Adrenal gland (tissue), 12 donors: ENCODE measurements around the gene MAPK11. TPM values are rescaled to one million over a fixed set of nuclear protein-coding genes. Genes with fewer than 3 reads are reported as not detected.

ENCODE experiments used
- DNase-seq, 7 donors: peaks; one replicate each; pipeline ENCODE4 v3.0.0-alpha.2; 2019 to 2020
- H3K27ac ChIP-seq, 5 donors: fragments of 200-600 bp; sonication (generic) in 4 of 5; 1 replicate in 3 of 5; 2 replicates in 2 of 5; pipeline versions ENCODE4 v1.5.1 to v1.8.0; 2016 to 2020; ENCODE audit warnings: mild to moderate bottlenecking in 1 of 5
- H3K27me3 ChIP-seq: fragments of 200-600 bp; 2 replicates; pipeline ENCODE4 v1.8.0; 2021
- H3K36me3 ChIP-seq, 2 donors: fragments of 200-600 bp; replicated peaks in 1 of 2; 1 replicate in 1 of 2; 2 replicates in 1 of 2; pipeline versions ENCODE4 v1.5.1 to v1.8.0; 2018 to 2022
- H3K4me1 ChIP-seq, 2 donors: fragments of 200-600 bp; replicated peaks in 1 of 2; 1 replicate in 1 of 2; 2 replicates in 1 of 2; pipeline versions ENCODE4 v1.5.1 to v1.8.0; 2018 to 2021
- H3K4me3 ChIP-seq, 4 donors: fragments of 200-600 bp; sonication (generic) in 3 of 4; one replicate each; pipeline ENCODE4 v1.5.1; 2016 to 2018
- H3K9me3 ChIP-seq, 3 donors: fragments of 200-600 bp; sonication (generic) in 1 of 3; replicated peaks in 1 of 3; 1 replicate in 2 of 3; 2 replicates in 1 of 3; pipeline versions ENCODE4 v1.5.1 to v1.8.0; 2016 to 2021
- CTCF ChIP-seq, 6 experiments: fragments of 450-650 bp in 4 of 6; fragments of 200-600 bp in 2 of 6; sonication (generic) in 1 of 6; IDR thresholded peaks; 1 replicate in 5 of 6; 2 replicates in 1 of 6; pipeline versions ENCODE4 v1.5.1 to v1.8.0; 2016 to 2021; ENCODE audit warnings: antibody characterized with exemption in 6 of 6, mild to moderate bottlenecking in 2 of 6, moderate library complexity in 1 of 6
- POLR2A ChIP-seq, 2 donors: fragments of 450-650 bp; IDR thresholded peaks; one replicate each; pipeline ENCODE4 v1.6.1; 2017; ENCODE audit warnings: antibody characterized with exemption in 2 of 2, mild to moderate bottlenecking in 2 of 2, moderate library complexity in 1 of 2
- WGBS, 4 donors: extraction: QIAGEN DNeasy Blood & Tissue Kit in 2 of 4; methylation state at CpG; one replicate each; pipeline versions ENCODE4 v1.1.5 to v1.1.7; 2013 to 2017; 5-methylcytosine and 5-hydroxymethylcytosine counted together
- intact Hi-C, 2 donors: fragments of 100-400 bp; cut with DNase I; formaldehyde crosslinking; loops; one replicate each; pipeline versions ENCODE4 v1.14.1 to v1.15.0; 2022 to 2023
- polyA plus RNA-seq, 3 donors: library from polyadenylated mRNA; stranded (reverse); fragments of 200-250 nt in 2 of 3; fragments of 350-450 nt in 1 of 3; fragmentation: Illumina TruSeq in 1 of 3; extraction: RNeasy Lipid Tissue Mini Kit (QIAGEN cat#74804) in 1 of 3; gene quantifications; one replicate each; pipeline ENCODE4 v1.2.3, GENCODE V29; 2013 to 2014
- total RNA-seq, 9 donors: library from RNA; depleted of rRNA in 4 of 9; stranded (reverse); fragments of >200 nt in 4 of 9; fragments of 120-200 nt in 1 of 9; fragmentation: NEBNext Ultra II Directional in 1 of 9; extraction: Animal tissue kit (Norgen Biotek cat#: 25700) in 1 of 9; gene quantifications; one replicate each; pipeline versions ENCODE4 v1.1.0 to v1.2.4, GENCODE V29; 2013 to 2023
- donor health status: healthy with polysubstance abuse.
- donor health status: Bipolar disorder and iron deficiency.
- donor health status: DM: yes; HTN: yes; CAD: no.
- donor health status: DM: no; HTN: no; CAD: no.
- donor health status: DM: no; HTN: no; CAD: no.
- donor health status: DM: yes; HTN: yes; CAD: no.

The MAPK11 gene
- total and polyA plus RNA-seq, 12 donors = 2.0 to 29.5 (median 6.7) TPM

GRCh38 chr22:50242406-50242949, 27.7 kb downstream of the MAPK11 start:
- 61 to 67% (median 65%) methylated on average over 13 to 14 of the region's 14 CpGs for WGBS, 4 donors
- no peaks in the 10 kb centered on the region for H3K27me3 ChIP-seq
- no peak for DNase-seq
- H3K36me3 ChIP-seq = peaks cover 0 to 20% of the 10 kb centered on the region in 2 donors
- TF ChIP-seq CTCF (IDR thresholded peaks at IDR 0.05) (no peak), POLR2A (IDR thresholded peaks at IDR 0.05) (no peak)
- H3K4me3 ChIP-seq = peak overlapping the region in 1 of 4 donors; percentile 24
- H3K4me1 ChIP-seq = peaks cover 35 to 44% of the 10 kb centered on the region in 2 donors
- H3K27ac ChIP-seq = no peak overlapping the region
- intact Hi-C loops = no loop called here
- no peaks in the 10 kb centered on the region for H3K9me3 ChIP-seq

- Histone ChIP-seq H3K4me1 (peaks cover 23 to 30% of the 10 kb centered on the region in 2 donors), H3K4me3 (no peak overlapping the region), H3K27me3 (no peaks in the 10 kb centered on the region), H3K27ac (no peak overlapping the region), H3K36me3 (peaks cover 0 to 16% of the 10 kb centered on the region in 2 donors), H3K9me3 (no peaks in the 10 kb centered on the region)
- WGBS, 4 donors = 77 to 85% (median 84%) methylated on average over 7 to 9 of the region's 9 CpGs
- TF ChIP-seq POLR2A (IDR thresholded peaks at IDR 0.05) (no peak), CTCF (IDR thresholded peaks at IDR 0.05) (no peak)
- DNase-seq = no peak
- intact Hi-C loops = no loop called here
Observed at GRCh38 chr22:50238755-50239154, 31.4 kb downstream of the MAPK11 start.

- TF ChIP-seq CTCF (IDR thresholded peaks at IDR 0.05) = peak in 2 of 6 experiments; percentile 13 to 29
- TF ChIP-seq POLR2A (IDR thresholded peaks at IDR 0.05) = no peak
- no peak overlapping the region for H3K4me3 ChIP-seq
- H3K9me3 ChIP-seq = no peaks in the 10 kb centered on the region
- H3K4me1 ChIP-seq = peaks cover 8 to 11% of the 10 kb centered on the region in 2 donors
- peaks cover 0 to 29% of the 10 kb centered on the region in 2 donors for H3K36me3 ChIP-seq
- no peak overlapping the region for H3K27ac ChIP-seq
- DNase-seq = no peak
- 69 to 91% (median 77%) methylated on average over 5 to 11 of the region's 11 CpGs for WGBS, 4 donors
- intact Hi-C loops = no loop called here
- H3K27me3 ChIP-seq = no peaks in the 10 kb centered on the region
Observed at GRCh38 chr22:50236731-50237409, 33.3 kb downstream of the MAPK11 start.

- WGBS, 4 donors = 90 to 96% (median 91%) methylated on average over 7 to 18 of the region's 18 CpGs
- Histone ChIP-seq H3K27ac (no peak overlapping the region), H3K4me1 (no peaks in the 10 kb centered on the region), H3K9me3 (no peaks in the 10 kb centered on the region), H3K4me3 (no peak overlapping the region), H3K27me3 (no peaks in the 10 kb centered on the region), H3K36me3 (peaks cover 0 to 32% of the 10 kb centered on the region in 2 donors)
- TF ChIP-seq POLR2A (IDR thresholded peaks at IDR 0.05) (no peak), CTCF (IDR thresholded peaks at IDR 0.05) (no peak)
- no peak for DNase-seq
- intact Hi-C loops = no loop called here
Observed at GRCh38 chr22:50233223-50233622, 37.0 kb downstream of the MAPK11 start.
